OCI-LY7 (cell line): Measurements from ENCODE around the gene POMGNT2. TPM values are rescaled to one million over a fixed set of nuclear protein-coding genes. Genes with fewer than 3 reads are reported as not detected.

Experiments used
- BruUV-seq: library from RNA; stranded (reverse); fragments of 400-500 nt; replicated peaks from 2 replicates; lab custom pipeline; 2021; lab: Mats Ljungman, UMichigan
- CTCF ChIA-PET: fragments of 300-600 bp; sonication (Branson Sonifier 250); formaldehyde crosslinking; loops from one replicate; lab custom pipeline; 2022; ENCODE audit warnings: antibody characterized with exemption; ENCODE audit not compliant: unreplicated experiment; lab: Charles Lee
- POLR2A ChIA-PET: fragments of 300-600 bp; sonication (Branson Sonifier 250); formaldehyde crosslinking; loops from one replicate; lab custom pipeline; 2022; ENCODE audit warnings: antibody characterized with exemption; lab: Charles Lee
- DNase-seq: peaks from one replicate; pipeline ENCODE4 v3.0.0-alpha.2; 2015; ENCODE audit warnings: low spot score
- H2AFZ ChIP-seq: fragments of 200-600 bp; sonication (generic), shearing (Covaris generic); 2 replicates; pipeline ENCODE4 v1.6.1; 2014; ENCODE audit warnings: mild to moderate bottlenecking, antibody characterized with exemption, low read length, moderate library complexity
- H3K27ac ChIP-seq: fragments of 200-600 bp; sonication (generic); 2 replicates; pipeline ENCODE4 v1.5.1; 2014; ENCODE audit warnings: mixed run types, low read depth, mild to moderate bottlenecking, moderate library complexity, low read length, inconsistent platforms; ENCODE audit not compliant: poor library complexity, severe bottlenecking
- H3K36me3 ChIP-seq: fragments of 200-600 bp; sonication (generic); 2 replicates; pipeline ENCODE4 v1.6.1; 2014; ENCODE audit warnings: mild to moderate bottlenecking, antibody characterized with exemption, low read length, moderate library complexity, mixed read lengths; ENCODE audit not compliant: insufficient read depth
- H3K4me1 ChIP-seq: fragments of 200-600 bp; sonication (generic); 2 replicates; pipeline ENCODE4 v1.5.1; 2014; ENCODE audit warnings: mild to moderate bottlenecking, low read length; ENCODE audit not compliant: insufficient read depth, poor library complexity, severe bottlenecking
- H3K4me2 ChIP-seq: fragments of 200-600 bp; sonication (generic); 2 replicates; pipeline ENCODE4 v1.6.1; 2014; ENCODE audit warnings: mild to moderate bottlenecking, low read length
- H3K4me3 ChIP-seq: fragments of 200-600 bp; sonication (generic); 2 replicates; pipeline ENCODE4 v1.5.1; 2014; ENCODE audit warnings: mild to moderate bottlenecking, low read depth, low read length; ENCODE audit not compliant: poor library complexity, severe bottlenecking
- H3K79me2 ChIP-seq: fragments of 200-600 bp; sonication (generic); 2 replicates; pipeline ENCODE4 v1.6.1; 2016; ENCODE audit warnings: low read depth, mild to moderate bottlenecking, low read length, moderate library complexity, mixed read lengths; ENCODE audit not compliant: insufficient read depth
- H3K9me2 ChIP-seq: fragments of 200-600 bp; sonication (generic); 2 replicates; pipeline ENCODE4 v1.6.1; 2016; ENCODE audit warnings: mild to moderate bottlenecking, low read length, mixed read lengths; ENCODE audit not compliant: insufficient read depth
- H3K9me3 ChIP-seq: fragments of 200-600 bp; sonication (generic); 2 replicates; pipeline ENCODE4 v1.6.1; 2014; ENCODE audit warnings: mild to moderate bottlenecking, mixed run types, low read length, mixed read lengths
- H4K20me1 ChIP-seq: fragments of 200-600 bp; sonication (generic); 2 replicates; pipeline ENCODE4 v1.6.1; 2014; ENCODE audit warnings: mild to moderate bottlenecking, antibody characterized with exemption, low read length, moderate library complexity, mixed read lengths; ENCODE audit not compliant: insufficient read depth
- CTCF ChIP-seq: fragments of 200-600 bp; sonication (generic); conservative IDR thresholded peaks from 2 replicates; pipeline ENCODE4 v1.5.1; 2014; ENCODE audit warnings: mild to moderate bottlenecking, antibody characterized with exemption, low read length, moderate library complexity, mixed read lengths
- EZH2phosphoT487 ChIP-seq: fragments of 200-600 bp; sonication (generic); IDR thresholded peaks from 2 replicates; pipeline ENCODE4 v1.6.1; 2018; ENCODE audit warnings: low read depth, borderline replicate concordance, mild to moderate bottlenecking, mixed run types, antibody characterized with exemption, low read length, moderate library complexity, mixed read lengths
- intact Hi-C: fragments of 100-400 bp; cut with micrococcal nuclease; formaldehyde crosslinking; loops from one replicate; pipeline ENCODE4 v1.10.0; 2022; ENCODE audit not compliant: unreplicated experiment
- total RNA-seq, 2 experiments: library from RNA; depleted of rRNA in 1 of 2; stranded (reverse); fragments of >200 nt in 1 of 2; shearing (Covaris generic) in 1 of 2; gene quantifications; 2 replicates each; pipeline ENCODE4 v1.2.3, GENCODE V29; 2014 to 2022

The POMGNT2 gene
- total RNA-seq, 2 experiments from 2014 or later = not detected

GRCh38 chr3:43094381-43094780 lies 11.5 kb downstream of the POMGNT2 start:
- no peaks in the 10 kb centered on the region for H3K79me2 ChIP-seq
- no peak for TF ChIP-seq EZH2phosphoT487
- no peak for TF ChIP-seq CTCF
- H3K9me3 ChIP-seq = no peaks in the 10 kb centered on the region
- H3K27ac ChIP-seq = no peak overlapping the region
- no peaks in the 10 kb centered on the region for H3K36me3 ChIP-seq
- no peaks in the 10 kb centered on the region for H4K20me1 ChIP-seq
- BruUV-seq = no TSS peak
- no peak overlapping the region for H2AFZ ChIP-seq
- H3K9me2 ChIP-seq = no peaks in the 10 kb centered on the region
- intact Hi-C loops = no loop called here
- DNase-seq = no peak
- no peak overlapping the region for H3K4me2 ChIP-seq
- H3K4me3 ChIP-seq = no peak overlapping the region
- H3K4me1 ChIP-seq = no peaks in the 10 kb centered on the region
- POLR2A ChIA-PET = no interaction called here
- CTCF ChIA-PET = no interaction called here

- no TSS peak for BruUV-seq
- Histone ChIP-seq H3K9me3 (no peaks in the 10 kb centered on the region), H3K36me3 (no peaks in the 10 kb centered on the region), H3K4me1 (no peaks in the 10 kb centered on the region), H3K79me2 (no peaks in the 10 kb centered on the region), H3K9me2 (no peaks in the 10 kb centered on the region), H3K4me2 (no peak overlapping the region), H2AFZ (no peak overlapping the region), H4K20me1 (no peaks in the 10 kb centered on the region), H3K27ac (no peak overlapping the region), H3K4me3 (no peak overlapping the region)
- CTCF ChIA-PET = no interaction called here
- intact Hi-C loops = no loop called here
- POLR2A ChIA-PET = no interaction called here
- TF ChIP-seq CTCF (no peak), EZH2phosphoT487 (no peak)
- DNase-seq = no peak
These were observed 11.9 kb downstream of the POMGNT2 start for GRCh38 chr3:43093974-43094373.

GRCh38 chr3:43093006-43093405 lies 12.9 kb downstream of the POMGNT2 start:
- ChIA-PET POLR2A (no interaction called here), CTCF (no interaction called here)
- Histone ChIP-seq H3K9me3 (no peaks in the 10 kb centered on the region), H3K36me3 (no peaks in the 10 kb centered on the region), H4K20me1 (no peaks in the 10 kb centered on the region), H3K9me2 (no peaks in the 10 kb centered on the region), H2AFZ (no peak overlapping the region), H3K4me2 (no peak overlapping the region), H3K4me3 (no peak overlapping the region), H3K27ac (no peak overlapping the region), H3K79me2 (no peaks in the 10 kb centered on the region), H3K4me1 (no peaks in the 10 kb centered on the region)
- no TSS peak for BruUV-seq
- TF ChIP-seq EZH2phosphoT487 = no peak
- TF ChIP-seq CTCF = no peak
- no peak for DNase-seq
- intact Hi-C loops = no loop called here
